Liver (tissue), 9 donors: Measurements from ENCODE around the gene EPM2A. TPM values are rescaled to one million over a fixed set of nuclear protein-coding genes. Genes with fewer than 3 reads are reported as not detected.

Source experiments
- DNase-seq: peaks from one replicate; pipeline ENCODE4 v3.0.0-alpha.2; 2017; ENCODE audit warnings: low spot score
- H3K27ac ChIP-seq, 2 donors: one replicate each; pipeline ENCODE4 v1.7.0; 2013; ENCODE audit warnings: inconsistent platforms in 2 of 2, low read length in 2 of 2, control low read depth in 1 of 2, low read depth in 1 of 2, mild to moderate bottlenecking in 1 of 2
- H3K27me3 ChIP-seq, 4 donors: one replicate each; pipeline versions ENCODE4 v1.6.1 to v1.7.0; 2013; ENCODE audit warnings: low read length in 3 of 4, inconsistent platforms in 1 of 4, mild to moderate bottlenecking in 1 of 4, moderate library complexity in 1 of 4; ENCODE audit not compliant: control insufficient read depth in 4 of 4, insufficient read depth in 4 of 4
- H3K36me3 ChIP-seq, 4 donors: one replicate each; pipeline versions ENCODE4 v1.6.1 to v1.7.0; 2013; ENCODE audit warnings: low read length in 3 of 4, mild to moderate bottlenecking in 3 of 4, low read depth in 1 of 4, moderate library complexity in 1 of 4; ENCODE audit not compliant: control insufficient read depth in 4 of 4, insufficient read depth in 3 of 4
- H3K4me1 ChIP-seq, 4 donors: one replicate each; pipeline versions ENCODE4 v1.6.1 to v1.7.0; 2013; ENCODE audit warnings: low read length in 3 of 4, mild to moderate bottlenecking in 3 of 4, moderate library complexity in 1 of 4; ENCODE audit not compliant: control insufficient read depth in 4 of 4, insufficient read depth in 4 of 4
- H3K4me3 ChIP-seq, 3 donors: one replicate each; pipeline versions ENCODE4 v1.6.1 to v1.7.0; 2013; ENCODE audit warnings: low read length in 3 of 3, control low read depth in 1 of 3, low read depth in 1 of 3, mild to moderate bottlenecking in 1 of 3
- H3K9ac ChIP-seq, 2 donors: one replicate each; pipeline ENCODE4 v1.7.0; 2013; ENCODE audit warnings: low read length in 2 of 2, mild to moderate bottlenecking in 2 of 2, moderate library complexity in 2 of 2, control low read depth in 1 of 2, low read depth in 1 of 2
- H3K9me3 ChIP-seq, 4 donors: one replicate each; pipeline versions ENCODE4 v1.6.1 to v1.7.0; 2013; ENCODE audit warnings: low read length in 3 of 4; ENCODE audit not compliant: control insufficient read depth in 4 of 4
- CTCF ChIP-seq: fragments of 150-350 bp; IDR thresholded peaks from 2 replicates; pipeline ENCODE4 v1.5.1; 2017; ENCODE audit warnings: improper control_type of control experiment, low read depth, low read length; ENCODE audit not compliant: missing input control
- EGR1 ChIP-seq, 2 donors: IDR thresholded peaks; 2 replicates each; pipeline ENCODE4 v1.6.1; 2016 to 2018; ENCODE audit warnings: antibody characterized with exemption in 2 of 2, low read depth in 2 of 2
- FOXA1 ChIP-seq: IDR thresholded peaks from 2 replicates; pipeline ENCODE4 v1.6.1; 2016; ENCODE audit warnings: antibody characterized with exemption
- FOXA2 ChIP-seq: IDR thresholded peaks from 2 replicates; pipeline ENCODE4 v1.6.1; 2016; ENCODE audit warnings: antibody characterized with exemption
- HNF4A ChIP-seq, 2 donors: conservative IDR thresholded peaks; 2 replicates each; pipeline ENCODE4 v1.6.1; 2016; ENCODE audit warnings: antibody characterized with exemption in 2 of 2, mild to moderate bottlenecking in 2 of 2
- HNF4G ChIP-seq: IDR thresholded peaks from 2 replicates; pipeline ENCODE4 v1.6.1; 2016; ENCODE audit warnings: antibody characterized with exemption
- JUND ChIP-seq, 2 donors: IDR thresholded peaks; 2 replicates each; pipeline ENCODE4 v1.6.1; 2016; ENCODE audit warnings: antibody characterized with exemption in 2 of 2
- MAX ChIP-seq: IDR thresholded peaks from 2 replicates; pipeline ENCODE4 v1.6.1; 2016; ENCODE audit warnings: antibody characterized with exemption
- NR2F2 ChIP-seq: IDR thresholded peaks from 2 replicates; pipeline ENCODE4 v1.6.1; 2016; ENCODE audit warnings: antibody characterized with exemption
- RAD21 ChIP-seq, 2 donors: IDR thresholded peaks; 2 replicates each; pipeline ENCODE4 v1.6.1; 2016; ENCODE audit warnings: antibody characterized with exemption in 2 of 2, mild to moderate bottlenecking in 2 of 2
- REST ChIP-seq: IDR thresholded peaks from 2 replicates; pipeline ENCODE4 v1.6.1; 2016; ENCODE audit warnings: antibody characterized with exemption, mild to moderate bottlenecking
- RXRA ChIP-seq, 2 donors: IDR thresholded peaks; 2 replicates each; pipeline ENCODE4 v1.6.1; 2017 to 2018; ENCODE audit warnings: antibody characterized with exemption in 2 of 2, mild to moderate bottlenecking in 1 of 2
- SP1 ChIP-seq: IDR thresholded peaks from 2 replicates; pipeline ENCODE4 v1.6.1; 2018; ENCODE audit warnings: antibody characterized with exemption, mild to moderate bottlenecking
- TAF1 ChIP-seq: conservative IDR thresholded peaks from 2 replicates; pipeline ENCODE4 v1.6.1; 2016; ENCODE audit warnings: antibody characterized with exemption, mild to moderate bottlenecking
- WGBS: extraction: QIAGEN DNeasy Blood & Tissue Kit; methylation state at CpG from one replicate; pipeline ENCODE4 v1.1.7; 2013; 5-methylcytosine and 5-hydroxymethylcytosine counted together
- polyA plus RNA-seq, 2 donors: library from polyadenylated mRNA; stranded (reverse) in 1 of 2; unstranded in 1 of 2; fragments of 200-250 nt in 1 of 2; fragments of >200 nt in 1 of 2; fragmentation: Nextera tagmentation in 1 of 2; extraction: Ambion mirVana in 1 of 2; gene quantifications; one replicate each; pipeline versions ENCODE4 v1.2.1 to v1.2.3, GENCODE V29; 2013 to 2015
- total RNA-seq, 2 donors: library from RNA; depleted of rRNA; stranded (reverse); fragments of >200 nt; gene quantifications; one replicate each; pipeline ENCODE4 v1.2.3, GENCODE V29; 2014
- TF ChIP-seq, protein P1 (sequence below): IDR thresholded peaks from 2 replicates; pipeline ENCODE4 v1.6.1; 2016; ENCODE audit warnings: antibody characterized with exemption
- TF ChIP-seq, protein P2 (sequence below): IDR thresholded peaks from 2 replicates; pipeline ENCODE4 v1.6.1; 2016; ENCODE audit warnings: antibody characterized with exemption
- donor health status: healthy.
- donor health status: healthy.
- donor health status: healthy.
- donor health status: healthy.
- donor health status: healthy.

EPM2A gene
- total and polyA plus RNA-seq, 4 donors = 3.7 to 13.0 (median 5.1) TPM

GRCh38 chr6:145704143-145704781 is 31.1 kb downstream of the EPM2A start:
- 51% methylated on average over 3 of the region's 3 CpGs for WGBS

GRCh38 chr6:145699462-145699861 is 35.9 kb downstream of the EPM2A start:
- Histone ChIP-seq H3K4me3 (no peak overlapping the region), H3K36me3 (no peaks in the 10 kb centered on the region), H3K27ac (no peak overlapping the region), H3K4me1 (peaks cover 0 to 3% (median 0%) of the 10 kb centered on the region in 4 donors), H3K9ac (no peak overlapping the region), H3K27me3 (no peaks in the 10 kb centered on the region), H3K9me3 (no peaks in the 10 kb centered on the region)
- DNase-seq = no peak
- no peak for TF ChIP-seq FOXA2
- no peak for TF ChIP-seq CTCF
- TF ChIP-seq JUND (IDR thresholded peaks at IDR 0.05) = no peak
- no peak for TF ChIP-seq TAF1
- no peak for TF ChIP-seq NR2F2
- TF ChIP-seq, protein P1, sequence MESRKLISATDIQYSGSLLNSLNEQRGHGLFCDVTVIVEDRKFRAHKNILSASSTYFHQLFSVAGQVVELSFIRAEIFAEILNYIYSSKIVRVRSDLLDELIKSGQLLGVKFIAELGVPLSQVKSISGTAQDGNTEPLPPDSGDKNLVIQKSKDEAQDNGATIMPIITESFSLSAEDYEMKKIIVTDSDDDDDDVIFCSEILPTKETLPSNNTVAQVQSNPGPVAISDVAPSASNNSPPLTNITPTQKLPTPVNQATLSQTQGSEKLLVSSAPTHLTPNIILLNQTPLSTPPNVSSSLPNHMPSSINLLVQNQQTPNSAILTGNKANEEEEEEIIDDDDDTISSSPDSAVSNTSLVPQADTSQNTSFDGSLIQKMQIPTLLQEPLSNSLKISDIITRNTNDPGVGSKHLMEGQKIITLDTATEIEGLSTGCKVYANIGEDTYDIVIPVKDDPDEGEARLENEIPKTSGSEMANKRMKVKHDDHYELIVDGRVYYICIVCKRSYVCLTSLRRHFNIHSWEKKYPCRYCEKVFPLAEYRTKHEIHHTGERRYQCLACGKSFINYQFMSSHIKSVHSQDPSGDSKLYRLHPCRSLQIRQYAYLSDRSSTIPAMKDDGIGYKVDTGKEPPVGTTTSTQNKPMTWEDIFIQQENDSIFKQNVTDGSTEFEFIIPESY = no peak
- no peak for TF ChIP-seq MAX
- no peak for TF ChIP-seq HNF4A (conservative IDR thresholded peaks at IDR 0.05)
- no peak for TF ChIP-seq EGR1 (IDR thresholded peaks at IDR 0.05; ENCODE audit: low read depth in 2 of 2)
- TF ChIP-seq, protein P2, sequence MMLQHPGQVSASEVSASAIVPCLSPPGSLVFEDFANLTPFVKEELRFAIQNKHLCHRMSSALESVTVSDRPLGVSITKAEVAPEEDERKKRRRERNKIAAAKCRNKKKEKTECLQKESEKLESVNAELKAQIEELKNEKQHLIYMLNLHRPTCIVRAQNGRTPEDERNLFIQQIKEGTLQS = no peak
- no peak for TF ChIP-seq SP1
- TF ChIP-seq RAD21 (IDR thresholded peaks at IDR 0.05) = no peak
- no peak for TF ChIP-seq FOXA1
- TF ChIP-seq REST = no peak
- TF ChIP-seq HNF4G = no peak
- no peak for TF ChIP-seq RXRA (IDR thresholded peaks at IDR 0.05)

More at GRCh38 chr6:145704143-145704781, 31.1 kb downstream of the EPM2A start:
- Histone ChIP-seq H3K4me1 (no peaks in the 10 kb centered on the region), H3K9ac (no peak overlapping the region), H3K4me3 (no peak overlapping the region), H3K27ac (no peak overlapping the region), H3K27me3 (no peaks in the 10 kb centered on the region), H3K36me3 (no peaks in the 10 kb centered on the region), H3K9me3 (no peaks in the 10 kb centered on the region)
- no peak for DNase-seq
- TF ChIP-seq CTCF (peak; percentile 4), RAD21 (IDR thresholded peaks at IDR 0.05) (peak; percentile 63 to 65), NR2F2 (no peak), SP1 (no peak)
